Glutamatergic neuron (in vitro differentiated cells): ENCODE data around the gene OTULIN. TPM values are rescaled to one million over a fixed set of nuclear protein-coding genes. Genes with fewer than 3 reads are reported as not detected.

ENCODE experiments used
- DNase-seq: peaks from one replicate; pipeline ENCODE4 v3.0.0; 2022
- H3K27ac Mint-ChIP-seq: one replicate; pipeline ENCODE4 v1.8.0; 2020; ENCODE audit warnings: mild to moderate bottlenecking, mixed read lengths, inconsistent platforms; ENCODE audit not compliant: unreplicated experiment
- H3K27me3 Mint-ChIP-seq: one replicate; pipeline ENCODE4 v1.8.0; 2020; ENCODE audit warnings: mild to moderate bottlenecking, moderate library complexity, mixed read lengths, inconsistent platforms; ENCODE audit not compliant: unreplicated experiment
- H3K36me3 Mint-ChIP-seq: one replicate; pipeline ENCODE4 v1.8.0; 2020; ENCODE audit warnings: mild to moderate bottlenecking, mixed read lengths, inconsistent platforms; ENCODE audit not compliant: unreplicated experiment
- H3K4me1 Mint-ChIP-seq: one replicate; pipeline ENCODE4 v1.8.0; 2020; ENCODE audit warnings: mild to moderate bottlenecking, low read depth, mixed read lengths, inconsistent platforms; ENCODE audit not compliant: unreplicated experiment
- H3K4me3 Mint-ChIP-seq: one replicate; pipeline ENCODE4 v1.8.0; 2020; ENCODE audit warnings: mild to moderate bottlenecking, mixed read lengths, inconsistent platforms; ENCODE audit not compliant: unreplicated experiment
- H3K9me3 Mint-ChIP-seq: one replicate; pipeline ENCODE4 v1.8.0; 2020; ENCODE audit warnings: mild to moderate bottlenecking, moderate library complexity, mixed read lengths, inconsistent platforms; ENCODE audit not compliant: unreplicated experiment
- CTCF ChIP-seq: fragments of 200-600 bp; sonication (generic); IDR thresholded peaks from one replicate; pipeline ENCODE4 v1.5.0; 2021; ENCODE audit not compliant: partially characterized antibody, unreplicated experiment
- total RNA-seq: library from RNA; stranded (reverse); fragmentation: NEBNext Ultra II Directional; extraction: Animal tissue kit (Norgen Biotek cat#: 25700); gene quantifications from one replicate; pipeline ENCODE4 v1.2.1, GENCODE V29; 2021; ENCODE audit not compliant: unreplicated experiment

OTULIN gene
- total RNA-seq, 1 donor from 2014 or later, result 17.7 TPM

GRCh38 chr5:14732991-14733390, 68.5 kb downstream of the OTULIN start:
- Mint-ChIP-seq H3K9me3 (peaks cover 5% of the 10 kb centered on the region), H3K36me3 (peaks cover 12% of the 10 kb centered on the region), H3K4me1 (peaks cover 29% of the 10 kb centered on the region), H3K4me3 (no peak overlapping the region), H3K27ac (peak overlapping the region; percentile 12), H3K27me3 (peaks cover 6% of the 10 kb centered on the region)
- DNase-seq, result no peak
- no peak for TF ChIP-seq CTCF

GRCh38 chr5:14733661-14734060, 69.1 kb downstream of the OTULIN start:
- Mint-ChIP-seq H3K4me1 (peaks cover 32% of the 10 kb centered on the region), H3K27ac (peak overlapping the region; percentile 12), H3K4me3 (no peak overlapping the region), H3K36me3 (peaks cover 12% of the 10 kb centered on the region), H3K27me3 (peaks cover 6% of the 10 kb centered on the region), H3K9me3 (peaks cover 7% of the 10 kb centered on the region)
- TF ChIP-seq CTCF, result no peak
- no peak for DNase-seq

GRCh38 chr5:14734396-14734795, 69.9 kb downstream of the OTULIN start:
- H3K4me1 Mint-ChIP-seq, result peaks cover 36% of the 10 kb centered on the region
- TF ChIP-seq CTCF, result no peak
- H3K36me3 Mint-ChIP-seq, result peaks cover 12% of the 10 kb centered on the region
- peaks cover 6% of the 10 kb centered on the region for H3K27me3 Mint-ChIP-seq
- H3K9me3 Mint-ChIP-seq, result peaks cover 7% of the 10 kb centered on the region
- DNase-seq, result no peak
- no peak overlapping the region for H3K4me3 Mint-ChIP-seq
- H3K27ac Mint-ChIP-seq, result no peak overlapping the region

- DNase-seq, result no peak
- peaks cover 8% of the 10 kb centered on the region for H3K36me3 Mint-ChIP-seq
- H3K4me1 Mint-ChIP-seq, result peaks cover 46% of the 10 kb centered on the region
- H3K27me3 Mint-ChIP-seq, result peaks cover 6% of the 10 kb centered on the region
- peaks cover 7% of the 10 kb centered on the region for H3K9me3 Mint-ChIP-seq
- H3K27ac Mint-ChIP-seq, result peak overlapping the region; percentile 62
- H3K4me3 Mint-ChIP-seq, result no peak overlapping the region
- TF ChIP-seq CTCF, result no peak
Observed at GRCh38 chr5:14735944-14736343, 71.4 kb downstream of the OTULIN start.

GRCh38 chr5:14737291-14737690, 72.8 kb downstream of the OTULIN start:
- peaks cover 6% of the 10 kb centered on the region for H3K27me3 Mint-ChIP-seq
- DNase-seq, result no peak
- H3K36me3 Mint-ChIP-seq, result no peaks in the 10 kb centered on the region
- H3K4me3 Mint-ChIP-seq, result no peak overlapping the region
- no peak overlapping the region for H3K27ac Mint-ChIP-seq
- peaks cover 48% of the 10 kb centered on the region for H3K4me1 Mint-ChIP-seq
- no peak for TF ChIP-seq CTCF
- peaks cover 14% of the 10 kb centered on the region for H3K9me3 Mint-ChIP-seq
